Fibroblast of mammary gland (primary cell): Measurements from ENCODE around the gene YAP1.

ENCODE experiments used
- DNase-seq: peaks from one replicate; pipeline ENCODE4 v3.0.0-alpha.2; 2010; ENCODE audit warnings: low read depth
- H3K4me3 ChIP-seq: 2 replicates; pipeline ENCODE4 v1.5.1; 2011; ENCODE audit warnings: low read depth, mild to moderate bottlenecking, low read length, moderate library complexity; ENCODE audit not compliant: control insufficient read depth
- CTCF ChIP-seq: conservative IDR thresholded peaks from 2 replicates; pipeline ENCODE4 v1.5.1; 2011; ENCODE audit warnings: low read depth, low read length, inconsistent platforms; ENCODE audit not compliant: control insufficient read depth, insufficient read depth

YAP1 gene

GRCh38 chr11:102267609-102268008 is 157.4 kb downstream of the YAP1 start:
- TF ChIP-seq CTCF = no peak
- peak overlapping the region; percentile 57 for H3K4me3 ChIP-seq
- peak; percentile 84 for DNase-seq

- TF ChIP-seq CTCF = peak; percentile 41
- H3K4me3 ChIP-seq = peak overlapping the region; percentile 57
- DNase-seq = peak; percentile 75
These were observed 158.1 kb downstream of the YAP1 start for GRCh38 chr11:102268083-102268984.

- H3K4me3 ChIP-seq = peak overlapping the region; percentile 57
- no peak for TF ChIP-seq CTCF
- DNase-seq = no peak
These were observed 158.8 kb downstream of the YAP1 start for GRCh38 chr11:102268985-102269470.

- peak; percentile 70 for DNase-seq
- no peak for TF ChIP-seq CTCF
- H3K4me3 ChIP-seq = no peak overlapping the region
These were observed 159.7 kb downstream of the YAP1 start for GRCh38 chr11:102269927-102270326.

- no peak for TF ChIP-seq CTCF
- no peak for DNase-seq
- no peak overlapping the region for H3K4me3 ChIP-seq
These were observed 162.0 kb downstream of the YAP1 start for GRCh38 chr11:102272047-102272824.

- no peak for TF ChIP-seq CTCF
- no peak for DNase-seq
- no peak overlapping the region for H3K4me3 ChIP-seq
These were observed 164.4 kb downstream of the YAP1 start for GRCh38 chr11:102274628-102275027.
